Sigmoid colon (tissue), 7 donors: ENCODE data around the gene REG3G. TPM values are rescaled to one million over a fixed set of nuclear protein-coding genes. Genes with fewer than 3 reads are reported as not detected.

Experiments used
- DNase-seq: peaks from one replicate; pipeline ENCODE4 v3.0.0-alpha.2; 2019
- H3K27ac ChIP-seq, 4 donors: fragments of 200-600 bp; sonication (generic); one replicate each; pipeline ENCODE4 v1.5.1; 2016 to 2019; ENCODE audit warnings: mild to moderate bottlenecking in 1 of 4
- H3K27me3 ChIP-seq, 3 donors: fragments of 200-600 bp; sonication (generic); one replicate each; pipeline ENCODE4 v1.5.1; 2019; ENCODE audit warnings: mild to moderate bottlenecking in 1 of 3
- H3K36me3 ChIP-seq, 4 donors: fragments of 200-600 bp; sonication (generic); one replicate each; pipeline ENCODE4 v1.5.1; 2016 to 2019
- H3K4me1 ChIP-seq, 4 donors: fragments of 200-600 bp; sonication (generic); one replicate each; pipeline ENCODE4 v1.5.1; 2017 to 2019
- H3K4me3 ChIP-seq, 4 donors: fragments of 200-600 bp; sonication (generic); one replicate each; pipeline ENCODE4 v1.5.1; 2017 to 2019; ENCODE audit warnings: mild to moderate bottlenecking in 2 of 4, moderate library complexity in 1 of 4
- H3K9me3 ChIP-seq, 4 donors: fragments of 200-600 bp in 3 of 4; sonication (generic) in 3 of 4; one replicate each; pipeline versions ENCODE4 v1.5.1 to v1.6.1; 2013 to 2019
- EP300 ChIP-seq, 4 donors: sonication (generic); formaldehyde crosslinking; IDR thresholded peaks; one replicate each; pipeline ENCODE4 v1.6.1; 2017; ENCODE audit warnings: antibody characterized with exemption in 4 of 4
- POLR2A ChIP-seq, 2 donors: fragments of 450-650 bp; IDR thresholded peaks; one replicate each; pipeline ENCODE4 v1.6.1; 2016; ENCODE audit warnings: antibody characterized with exemption in 2 of 2, mild to moderate bottlenecking in 2 of 2, moderate library complexity in 2 of 2
- POLR2AphosphoS5 ChIP-seq, 4 donors: sonication (generic); formaldehyde crosslinking; IDR thresholded peaks; one replicate each; pipeline ENCODE4 v1.6.1; 2017; ENCODE audit warnings: antibody characterized with exemption in 4 of 4
- WGBS, 2 donors: extraction: QIAGEN DNeasy Blood & Tissue Kit; methylation state at CpG; one replicate each; pipeline ENCODE4 v1.1.7; 2013; 5-methylcytosine and 5-hydroxymethylcytosine counted together
- intact Hi-C: fragments of 100-400 bp; cut with DNase I; formaldehyde crosslinking; loops from one replicate; pipeline ENCODE4 v1.15.1; 2023
- polyA plus RNA-seq, 3 donors: library from polyadenylated mRNA; stranded (reverse); fragments of 200-250 nt; gene quantifications; one replicate each; pipeline ENCODE4 v1.2.3, GENCODE V29; 2013
- total RNA-seq, 4 donors: library from RNA; depleted of rRNA; stranded (reverse); fragments of >200 nt; gene quantifications; one replicate each; pipeline ENCODE4 v1.1.0, GENCODE V29; 2016
- TF ChIP-seq, protein P1 (sequence below), 4 experiments: fragments of 450-650 bp in 3 of 4; fragments of 200-600 bp in 1 of 4; IDR thresholded peaks; one replicate each; pipeline ENCODE4 v1.5.1; 2016 to 2019; ENCODE audit warnings: antibody characterized with exemption in 4 of 4, mild to moderate bottlenecking in 3 of 4, moderate library complexity in 2 of 4
- donor health status: healthy with polysubstance abuse.
- donor health status: Bipolar disorder and iron deficiency.
- donor health status: healthy.

Gene REG3G
- total and polyA plus RNA-seq, 7 donors, result 0.12 TPM; not detected in 6

DNA sequence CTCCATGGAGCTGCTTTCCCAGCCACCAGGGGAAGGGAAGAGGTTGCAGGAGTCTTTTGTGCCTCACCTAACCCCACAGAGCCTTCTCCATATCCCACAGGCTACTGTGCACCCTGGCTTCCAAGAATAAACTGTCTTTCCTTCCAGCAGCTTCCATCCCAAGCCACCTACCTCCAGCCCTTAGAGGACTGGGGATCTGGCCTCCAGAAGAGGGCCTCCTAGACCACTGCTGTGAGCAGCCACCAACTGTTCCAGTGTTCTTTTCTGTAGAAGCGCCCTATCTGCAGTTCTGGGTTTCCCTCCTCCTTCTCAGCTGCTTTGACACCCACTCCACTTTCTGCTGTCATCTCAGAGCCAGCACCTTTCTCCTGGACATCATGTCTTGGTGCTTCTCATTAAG is 30.7 kb upstream of the REG3G start:
- H3K27me3 ChIP-seq, result peaks cover 14 to 35% (median 19%) of the 10 kb centered on the region in 3 donors
- H3K36me3 ChIP-seq, result no peaks in the 10 kb centered on the region
- DNase-seq, result no peak
- TF ChIP-seq POLR2A (IDR thresholded peaks at IDR 0.05) (no peak), EP300 (IDR thresholded peaks at IDR 0.05) (no peak), POLR2AphosphoS5 (IDR thresholded peaks at IDR 0.05) (no peak)
- TF ChIP-seq, protein P1, sequence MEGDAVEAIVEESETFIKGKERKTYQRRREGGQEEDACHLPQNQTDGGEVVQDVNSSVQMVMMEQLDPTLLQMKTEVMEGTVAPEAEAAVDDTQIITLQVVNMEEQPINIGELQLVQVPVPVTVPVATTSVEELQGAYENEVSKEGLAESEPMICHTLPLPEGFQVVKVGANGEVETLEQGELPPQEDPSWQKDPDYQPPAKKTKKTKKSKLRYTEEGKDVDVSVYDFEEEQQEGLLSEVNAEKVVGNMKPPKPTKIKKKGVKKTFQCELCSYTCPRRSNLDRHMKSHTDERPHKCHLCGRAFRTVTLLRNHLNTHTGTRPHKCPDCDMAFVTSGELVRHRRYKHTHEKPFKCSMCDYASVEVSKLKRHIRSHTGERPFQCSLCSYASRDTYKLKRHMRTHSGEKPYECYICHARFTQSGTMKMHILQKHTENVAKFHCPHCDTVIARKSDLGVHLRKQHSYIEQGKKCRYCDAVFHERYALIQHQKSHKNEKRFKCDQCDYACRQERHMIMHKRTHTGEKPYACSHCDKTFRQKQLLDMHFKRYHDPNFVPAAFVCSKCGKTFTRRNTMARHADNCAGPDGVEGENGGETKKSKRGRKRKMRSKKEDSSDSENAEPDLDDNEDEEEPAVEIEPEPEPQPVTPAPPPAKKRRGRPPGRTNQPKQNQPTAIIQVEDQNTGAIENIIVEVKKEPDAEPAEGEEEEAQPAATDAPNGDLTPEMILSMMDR (IDR thresholded peaks at IDR 0.05), result no peak
- intact Hi-C loops, result no loop called here
- no peak overlapping the region for H3K4me3 ChIP-seq
- no peak overlapping the region for H3K27ac ChIP-seq
- H3K4me1 ChIP-seq, result peaks cover 0 to 11% (median 10%) of the 10 kb centered on the region in 4 donors
- no peaks in the 10 kb centered on the region for H3K9me3 ChIP-seq
- WGBS, 2 donors, result 81 to 84% methylated on average over 1 of the region's 1 CpG

DNA sequence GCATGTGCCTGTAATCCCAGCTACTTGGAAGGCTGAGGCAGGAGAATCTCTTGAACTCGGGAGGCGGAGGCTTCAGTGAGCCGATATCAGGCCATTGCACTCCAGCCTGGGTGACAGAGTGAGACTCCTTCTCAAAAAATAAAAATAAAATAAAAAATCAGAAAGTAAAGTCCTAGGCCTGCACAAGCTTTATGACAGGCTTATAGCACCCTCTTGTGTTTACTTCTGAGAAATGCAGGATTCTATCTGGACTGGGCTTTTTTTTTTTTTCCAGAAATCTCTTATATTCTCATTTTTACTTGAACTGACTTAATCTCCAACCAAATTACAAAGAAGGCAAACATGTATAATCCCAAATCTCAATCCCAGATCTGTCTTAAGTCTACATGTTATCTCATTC is 26.1 kb upstream of the REG3G start:
- Histone ChIP-seq H3K4me1 (peaks cover 0 to 2% (median 0%) of the 10 kb centered on the region in 4 donors), H3K36me3 (no peaks in the 10 kb centered on the region), H3K27me3 (peaks cover 0 to 5% (median 2%) of the 10 kb centered on the region in 3 donors), H3K4me3 (no peak overlapping the region), H3K27ac (no peak overlapping the region), H3K9me3 (no peaks in the 10 kb centered on the region)
- intact Hi-C loops, result no loop called here
- WGBS, 2 donors, result 70 to 74% methylated on average over 3 of the region's 3 CpGs
- no peak for DNase-seq
- no peak for TF ChIP-seq POLR2AphosphoS5 (IDR thresholded peaks at IDR 0.05)
- TF ChIP-seq EP300 (IDR thresholded peaks at IDR 0.05), result no peak
- no peak for TF ChIP-seq POLR2A (IDR thresholded peaks at IDR 0.05)
- TF ChIP-seq, protein P1 (IDR thresholded peaks at IDR 0.05), result peak in 2 of 4 experiments; percentile 9 to 36

DNA sequence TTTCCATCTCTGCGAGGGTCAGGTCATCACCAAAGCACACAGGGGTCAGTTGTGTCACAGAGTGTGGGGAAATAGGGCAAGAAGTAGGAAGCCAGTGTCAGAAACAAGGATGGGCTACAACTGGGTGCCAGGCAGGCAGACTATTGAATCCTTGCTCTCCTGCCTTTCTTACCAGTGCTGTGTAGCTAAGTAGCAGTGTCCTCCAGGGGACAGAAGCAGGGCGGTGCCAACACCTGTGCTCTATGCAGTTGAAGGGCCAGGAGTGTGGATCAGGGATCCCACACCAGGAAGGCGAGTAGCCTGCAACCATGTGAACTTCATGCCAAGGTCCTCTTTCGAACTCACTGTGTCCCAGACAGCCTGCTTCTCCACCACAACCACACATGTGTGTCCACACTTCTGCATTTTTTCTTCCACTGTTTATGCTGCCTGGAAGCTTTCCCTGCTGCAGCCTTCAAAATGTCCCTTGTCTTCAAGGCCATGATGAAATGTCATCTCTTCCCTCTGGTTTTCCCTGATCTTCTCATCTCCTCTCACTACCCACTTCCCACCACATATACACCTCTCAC is 25.4 kb upstream of the REG3G start:
- intact Hi-C loops, result no loop called here
- Histone ChIP-seq H3K36me3 (no peaks in the 10 kb centered on the region), H3K27ac (no peak overlapping the region), H3K4me1 (peaks cover 0 to 9% (median 5%) of the 10 kb centered on the region in 4 donors), H3K4me3 (no peak overlapping the region), H3K9me3 (no peaks in the 10 kb centered on the region), H3K27me3 (no peaks in the 10 kb centered on the region)
- WGBS, 2 donors, result 54 to 68% methylated on average over 4 of the region's 4 CpGs
- no peak for TF ChIP-seq POLR2A (IDR thresholded peaks at IDR 0.05)
- TF ChIP-seq EP300 (IDR thresholded peaks at IDR 0.05), result no peak
- no peak for TF ChIP-seq POLR2AphosphoS5 (IDR thresholded peaks at IDR 0.05)
- TF ChIP-seq, protein P1 (IDR thresholded peaks at IDR 0.05), result no peak
- DNase-seq, result no peak

DNA sequence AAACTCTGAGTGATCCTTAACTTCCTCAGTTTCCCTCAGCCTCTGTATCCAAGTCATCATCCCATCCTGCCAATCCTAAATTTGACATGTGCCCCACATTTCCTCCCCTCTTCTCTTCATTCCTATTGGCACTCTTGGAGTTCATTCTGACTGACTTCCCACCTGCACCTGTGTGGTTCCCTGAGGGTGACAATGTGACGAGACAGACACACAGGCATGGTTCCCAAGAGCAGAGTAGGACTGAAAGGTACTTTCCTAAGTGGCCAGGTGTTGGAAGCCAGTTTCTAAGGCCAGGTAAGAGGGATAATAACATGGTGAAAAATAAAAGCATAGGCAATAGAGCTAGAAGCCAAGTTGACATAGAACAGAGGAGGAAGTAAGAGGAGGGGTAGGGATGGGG is 24.2 kb upstream of the REG3G start:
- intact Hi-C loops, result no loop called here
- 74 to 84% methylated on average over 1 of the region's 1 CpG for WGBS, 2 donors
- no peak for TF ChIP-seq EP300 (IDR thresholded peaks at IDR 0.05)
- TF ChIP-seq POLR2A (IDR thresholded peaks at IDR 0.05), result no peak
- TF ChIP-seq, protein P1 (IDR thresholded peaks at IDR 0.05), result no peak
- TF ChIP-seq POLR2AphosphoS5 (IDR thresholded peaks at IDR 0.05), result no peak

DNA sequence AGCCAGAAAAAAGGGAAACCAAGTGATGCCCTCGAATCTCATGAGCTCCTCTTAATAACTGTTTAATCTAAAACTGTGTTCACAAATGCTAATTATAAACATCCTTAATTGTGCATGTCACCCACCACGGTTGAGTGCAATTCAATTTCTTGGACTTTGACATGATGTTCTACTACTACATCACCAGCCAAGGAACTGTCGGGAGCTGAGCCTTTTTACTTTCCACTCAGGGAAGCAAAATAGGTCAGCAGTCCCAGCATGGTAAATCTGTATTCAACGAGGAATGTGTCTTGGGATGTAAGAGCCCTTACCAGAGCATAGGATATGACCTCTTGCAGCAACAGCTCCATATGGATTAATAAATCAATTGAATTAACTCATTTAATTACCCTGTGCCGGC is 20.8 kb upstream of the REG3G start:
- no peak overlapping the region for H3K27ac ChIP-seq
- no peaks in the 10 kb centered on the region for H3K27me3 ChIP-seq
- H3K36me3 ChIP-seq, result no peaks in the 10 kb centered on the region
- no peaks in the 10 kb centered on the region for H3K9me3 ChIP-seq
- H3K4me1 ChIP-seq, result peaks cover 0 to 15% (median 8%) of the 10 kb centered on the region in 4 donors
- WGBS, 2 donors, result 34 to 53% methylated on average over 5 of the region's 5 CpGs
- no peak overlapping the region for H3K4me3 ChIP-seq
- intact Hi-C loops, result no loop called here
- no peak for DNase-seq
- TF ChIP-seq POLR2A (IDR thresholded peaks at IDR 0.05) (no peak), EP300 (IDR thresholded peaks at IDR 0.05) (no peak), POLR2AphosphoS5 (IDR thresholded peaks at IDR 0.05) (no peak)
- TF ChIP-seq, protein P1 (IDR thresholded peaks at IDR 0.05), result no peak

More for the DNA sequence above, 24.2 kb upstream of the REG3G start:
- no peak overlapping the region for H3K4me3 ChIP-seq
- no peaks in the 10 kb centered on the region for H3K27me3 ChIP-seq
- H3K27ac ChIP-seq, result no peak overlapping the region
- peaks cover 0 to 15% (median 8%) of the 10 kb centered on the region in 4 donors for H3K4me1 ChIP-seq
- no peaks in the 10 kb centered on the region for H3K36me3 ChIP-seq
- no peak for DNase-seq
- no peaks in the 10 kb centered on the region for H3K9me3 ChIP-seq
